Vagina (tissue), 2 donors: ENCODE results near the gene ARPIN. TPM values are rescaled to one million over a fixed set of nuclear protein-coding genes. Genes with fewer than 3 reads are reported as not detected.
A peak's percentile ranks its signal among the peaks of the same experiment; 100 is the strongest.

Experiments used
- DNase-seq, 2 donors: peaks; one replicate each; pipeline ENCODE4 v3.0.0-alpha.2; 2017; ENCODE audit errors: extremely low spot score in 2 of 2
- H3K27ac ChIP-seq: fragments of 200-600 bp; sonication (generic); one replicate; pipeline ENCODE4 v1.5.1; 2019
- H3K27me3 ChIP-seq: fragments of 200-600 bp; sonication (generic); one replicate; pipeline ENCODE4 v1.5.1; 2019
- H3K36me3 ChIP-seq, 2 donors: fragments of 200-600 bp; sonication (generic); one replicate each; pipeline ENCODE4 v1.5.1; 2017 to 2019
- H3K4me1 ChIP-seq: fragments of 200-600 bp; sonication (generic); one replicate; pipeline ENCODE4 v1.5.1; 2019
- H3K4me3 ChIP-seq, 2 donors: fragments of 200-600 bp; sonication (generic); 1 replicate in 1 of 2; 2 replicates in 1 of 2; pipeline ENCODE4 v1.5.1; 2016 to 2019
- H3K9me3 ChIP-seq: fragments of 200-600 bp; sonication (generic); one replicate; pipeline ENCODE4 v1.5.1; 2019
- POLR2A ChIP-seq, 2 donors: fragments of 450-650 bp; IDR thresholded peaks; one replicate each; pipeline ENCODE4 v1.6.1; 2017; ENCODE audit warnings: antibody characterized with exemption in 2 of 2, mild to moderate bottlenecking in 2 of 2, moderate library complexity in 2 of 2
- POLR2AphosphoS5 ChIP-seq, 2 donors: sonication (generic); formaldehyde crosslinking; IDR thresholded peaks; one replicate each; pipeline ENCODE4 v1.9.0; 2017; ENCODE audit warnings: antibody characterized with exemption in 2 of 2, mild to moderate bottlenecking in 2 of 2, low read depth in 1 of 2; ENCODE audit not compliant: insufficient read depth in 1 of 2
- intact Hi-C: fragments of 100-400 bp; cut with DNase I; formaldehyde crosslinking; loops from one replicate; pipeline ENCODE4 v1.15.1; 2023
- total RNA-seq: library from RNA; depleted of rRNA; stranded (reverse); fragments of >200 nt; gene quantifications from one replicate; pipeline ENCODE4 v1.2.3, GENCODE V29; 2016
- TF ChIP-seq, protein P1 (sequence below), 3 experiments: fragments of 450-650 bp in 2 of 3; fragments of 200-600 bp in 1 of 3; sonication (generic) in 1 of 3; IDR thresholded peaks; one replicate each; pipeline ENCODE4 v1.5.1; 2017 to 2019; ENCODE audit warnings: antibody characterized with exemption in 3 of 3, mild to moderate bottlenecking in 2 of 3, moderate library complexity in 2 of 3

Gene ARPIN
- total RNA-seq, 1 donor from 2014 or later = 20.1 TPM

DNA sequence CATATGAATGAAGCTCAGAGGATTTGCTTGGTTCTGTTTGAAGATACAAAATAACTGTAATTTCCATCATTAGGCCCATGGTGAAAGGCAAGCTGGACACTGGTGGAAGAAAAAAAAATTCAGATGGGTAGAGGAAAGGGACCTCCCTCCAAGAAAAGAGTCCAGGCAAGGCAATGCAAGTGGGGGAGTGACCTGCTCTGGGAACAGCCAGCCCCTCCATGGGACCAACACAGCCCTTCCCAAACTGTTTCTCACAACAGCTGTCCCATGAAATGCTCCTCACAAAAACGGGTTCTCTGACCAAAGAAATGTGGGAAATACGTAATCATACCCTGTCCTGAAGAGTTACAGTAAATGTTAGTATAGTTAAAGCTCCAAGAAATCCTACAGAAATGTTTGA lies 14.6 kb downstream of the ARPIN start:
- no peak for DNase-seq
- intact Hi-C loops = no loop called here
- peaks cover 0 to 20% of the 10 kb centered on the region in 2 donors for H3K36me3 ChIP-seq
- no peaks in the 10 kb centered on the region for H3K27me3 ChIP-seq
- no peak overlapping the region for H3K4me3 ChIP-seq
- no peaks in the 10 kb centered on the region for H3K9me3 ChIP-seq
- TF ChIP-seq POLR2AphosphoS5 (IDR thresholded peaks at IDR 0.05; ENCODE audit: insufficient read depth in 1 of 2, low read depth in 1 of 2) = no peak
- no peak for TF ChIP-seq POLR2A (IDR thresholded peaks at IDR 0.05)
- TF ChIP-seq, protein P1, sequence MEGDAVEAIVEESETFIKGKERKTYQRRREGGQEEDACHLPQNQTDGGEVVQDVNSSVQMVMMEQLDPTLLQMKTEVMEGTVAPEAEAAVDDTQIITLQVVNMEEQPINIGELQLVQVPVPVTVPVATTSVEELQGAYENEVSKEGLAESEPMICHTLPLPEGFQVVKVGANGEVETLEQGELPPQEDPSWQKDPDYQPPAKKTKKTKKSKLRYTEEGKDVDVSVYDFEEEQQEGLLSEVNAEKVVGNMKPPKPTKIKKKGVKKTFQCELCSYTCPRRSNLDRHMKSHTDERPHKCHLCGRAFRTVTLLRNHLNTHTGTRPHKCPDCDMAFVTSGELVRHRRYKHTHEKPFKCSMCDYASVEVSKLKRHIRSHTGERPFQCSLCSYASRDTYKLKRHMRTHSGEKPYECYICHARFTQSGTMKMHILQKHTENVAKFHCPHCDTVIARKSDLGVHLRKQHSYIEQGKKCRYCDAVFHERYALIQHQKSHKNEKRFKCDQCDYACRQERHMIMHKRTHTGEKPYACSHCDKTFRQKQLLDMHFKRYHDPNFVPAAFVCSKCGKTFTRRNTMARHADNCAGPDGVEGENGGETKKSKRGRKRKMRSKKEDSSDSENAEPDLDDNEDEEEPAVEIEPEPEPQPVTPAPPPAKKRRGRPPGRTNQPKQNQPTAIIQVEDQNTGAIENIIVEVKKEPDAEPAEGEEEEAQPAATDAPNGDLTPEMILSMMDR (IDR thresholded peaks at IDR 0.05) = no peak
- H3K4me1 ChIP-seq = peaks cover 2% of the 10 kb centered on the region
- no peak overlapping the region for H3K27ac ChIP-seq

DNA sequence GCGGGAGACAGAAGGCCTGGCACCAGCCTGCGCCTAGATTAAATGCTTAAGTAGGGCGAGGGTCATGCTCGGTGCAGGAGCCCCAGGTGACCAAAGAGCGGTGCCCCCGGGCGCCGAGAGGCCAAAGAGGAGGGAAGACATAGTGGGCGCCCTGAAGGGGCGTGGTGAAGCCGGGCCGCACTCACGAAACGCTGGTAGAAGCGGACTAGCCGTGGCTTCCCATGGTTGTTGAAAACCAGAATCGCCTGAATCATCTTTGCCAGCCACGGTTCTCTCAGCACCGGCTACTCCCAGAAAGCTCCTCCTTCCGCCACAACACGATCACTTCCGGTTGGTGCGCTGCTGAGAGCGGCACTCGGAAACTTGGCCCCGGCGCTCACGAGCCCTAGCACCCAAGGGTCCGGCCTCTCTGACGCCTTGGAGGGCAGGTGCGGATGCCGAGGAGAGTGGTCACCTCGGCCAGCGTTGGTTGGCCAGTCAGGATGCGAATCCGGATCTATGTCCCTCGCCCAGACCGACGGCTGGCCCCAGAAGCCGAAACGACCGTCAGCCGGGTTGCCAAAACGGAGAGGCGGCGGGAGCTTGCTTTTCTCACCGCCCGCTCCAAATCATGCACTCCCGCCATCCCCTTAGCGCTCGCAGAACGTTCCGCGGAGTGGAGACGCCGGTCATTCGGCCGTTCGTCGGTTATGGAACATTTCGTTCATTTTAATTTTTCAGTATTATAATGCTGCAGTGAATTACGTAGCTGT lies 18.9 kb downstream of the ARPIN start, which contains the start of gene AP3S2:
TSS of gene AP3S2 (minus strand) at position 299 of the 752 bp plus-strand sequence. CDS start at position 254, 45 bp downstream.
- intact Hi-C loops = no loop called here
- no peaks in the 10 kb centered on the region for H3K9me3 ChIP-seq

DNA sequence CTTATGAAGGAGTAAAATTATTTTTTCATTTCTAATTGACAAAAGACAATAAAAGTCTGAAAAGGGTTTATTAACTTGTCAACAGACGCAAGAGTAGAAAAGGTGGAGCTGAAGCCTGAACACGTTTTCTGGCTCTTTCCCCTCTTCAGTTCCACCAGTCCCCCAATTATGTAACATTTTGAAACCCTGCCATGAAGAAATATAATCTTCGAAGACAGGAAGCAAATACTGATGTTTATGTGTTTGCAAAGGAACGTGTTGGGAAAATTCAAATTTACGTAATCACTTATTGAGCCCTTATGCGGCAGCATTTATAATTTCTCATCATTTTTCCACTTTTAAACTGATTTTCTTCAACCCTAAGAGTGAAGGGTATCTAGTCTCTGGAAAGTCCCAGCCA lies 19.7 kb downstream of the ARPIN start:
- peak overlapping the region; percentile 87 for H3K27ac ChIP-seq
- H3K36me3 ChIP-seq = peaks cover 0 to 12% of the 10 kb centered on the region in 2 donors
- H3K9me3 ChIP-seq = no peaks in the 10 kb centered on the region

More for the DNA sequence above, 18.9 kb downstream of the ARPIN start, which contains the start of gene AP3S2:
- peak in 1 of 2 donors; percentile 94 for DNase-seq
- Histone ChIP-seq H3K4me1 (peaks cover 26% of the 10 kb centered on the region), H3K27ac (peak within 1 kb of the TSS; percentile 87), H3K36me3 (peaks cover 0 to 4% of the 10 kb centered on the region in 2 donors), H3K4me3 (peak within 1 kb of the TSS; percentile 78 to 92), H3K27me3 (no peaks in the 10 kb centered on the region)
- TF ChIP-seq, protein P1 (IDR thresholded peaks at IDR 0.05) = no peak
- TF ChIP-seq POLR2A (IDR thresholded peaks at IDR 0.05) (peak in 1 of 2 donors; percentile 33), POLR2AphosphoS5 (IDR thresholded peaks at IDR 0.05; ENCODE audit: insufficient read depth in 1 of 2, low read depth in 1 of 2) (peak; percentile 94)

DNA sequence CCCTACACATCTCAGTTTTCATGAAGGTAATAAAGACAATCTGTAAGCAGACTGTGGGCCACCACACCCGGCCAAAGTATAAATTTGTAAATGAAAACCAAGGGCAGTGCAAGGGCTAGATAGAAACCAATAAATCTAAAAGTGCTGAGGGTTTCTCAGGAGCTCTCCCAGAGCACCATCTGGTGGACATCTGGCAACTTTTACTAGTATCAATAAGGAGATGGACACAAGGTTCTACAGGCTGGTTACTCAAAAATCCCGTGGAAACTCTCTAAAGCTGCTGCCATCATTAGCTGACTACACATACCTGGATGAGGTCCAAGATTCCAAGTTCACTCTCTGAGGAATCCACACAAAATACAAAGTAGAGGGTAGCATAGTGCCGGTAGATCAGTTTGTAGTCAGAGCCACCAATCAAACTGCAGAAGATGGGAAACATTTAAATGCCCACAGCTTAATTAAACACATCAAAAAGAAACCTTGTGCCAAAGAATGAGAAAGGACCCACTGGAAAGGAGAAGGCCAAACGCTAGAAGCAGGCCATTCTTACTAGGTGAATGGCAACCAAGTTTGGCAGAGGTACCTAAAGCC lies 24.4 kb downstream of the ARPIN start:
- H3K4me3 ChIP-seq = no peak overlapping the region
- intact Hi-C loops = no loop called here
- H3K9me3 ChIP-seq = no peaks in the 10 kb centered on the region
- peaks cover 0 to 50% of the 10 kb centered on the region in 2 donors for H3K36me3 ChIP-seq
- no peak for DNase-seq
- peaks cover 26% of the 10 kb centered on the region for H3K4me1 ChIP-seq
- H3K27me3 ChIP-seq = no peaks in the 10 kb centered on the region
- H3K27ac ChIP-seq = no peak overlapping the region
- TF ChIP-seq POLR2AphosphoS5 (IDR thresholded peaks at IDR 0.05; ENCODE audit: insufficient read depth in 1 of 2, low read depth in 1 of 2) = no peak
- TF ChIP-seq POLR2A (IDR thresholded peaks at IDR 0.05) = no peak
- TF ChIP-seq, protein P1 (IDR thresholded peaks at IDR 0.05) = no peak

More for the DNA sequence above, 19.7 kb downstream of the ARPIN start:
- no peak for DNase-seq
- Histone ChIP-seq H3K27me3 (no peaks in the 10 kb centered on the region), H3K4me1 (peaks cover 26% of the 10 kb centered on the region), H3K4me3 (peak overlapping the region; percentile 78 to 92)
- TF ChIP-seq, protein P1 (IDR thresholded peaks at IDR 0.05) = no peak
- no peak for TF ChIP-seq POLR2AphosphoS5 (IDR thresholded peaks at IDR 0.05; ENCODE audit: insufficient read depth in 1 of 2, low read depth in 1 of 2)
- no peak for TF ChIP-seq POLR2A (IDR thresholded peaks at IDR 0.05)
- intact Hi-C loops = no loop called here
